Measurements from ENCODE around the gene SFXN4. TPM values are rescaled to one million over a fixed set of nuclear protein-coding genes. Genes with fewer than 3 reads are reported as not detected.
"Not testable (repeated sequence)": the region's sequence is repeated elsewhere in the genome, so short reads cannot be mapped to it uniquely, and the experiment has no call there.

The SFXN4 gene
- total RNA-seq, 1 experiment from 2014 or later, result 72.9 TPM

DNA sequence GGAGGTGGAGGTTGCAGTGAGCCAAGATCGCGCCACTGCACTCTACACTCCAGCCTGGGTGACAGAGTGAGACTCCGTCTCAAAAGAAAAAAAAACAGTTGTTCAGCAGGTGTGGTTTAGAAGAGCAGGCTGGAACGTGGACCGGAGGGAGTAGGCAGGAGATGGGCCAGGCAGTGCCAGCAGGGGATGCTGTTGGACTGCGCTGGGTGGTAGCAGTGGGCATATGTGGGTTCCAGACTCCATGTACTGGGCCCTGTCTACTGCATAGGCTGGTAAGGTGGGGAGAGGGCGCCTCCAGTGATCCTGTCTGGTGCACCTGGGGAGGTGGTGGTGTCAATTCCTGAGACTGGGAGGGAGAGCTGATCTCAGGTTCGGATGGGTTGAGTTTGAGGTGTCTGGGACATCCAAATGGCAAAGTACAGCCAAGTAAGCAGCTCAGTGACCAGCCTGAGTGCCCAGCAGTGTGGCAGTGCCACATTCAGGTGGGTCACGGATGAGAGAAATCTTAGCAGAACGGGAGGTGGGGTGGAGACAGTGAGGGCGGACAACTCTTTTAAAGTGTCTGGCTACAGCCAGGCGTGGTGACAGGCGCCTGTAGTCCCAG is 25.9 kb downstream of the SFXN4 start:
- no peak overlapping the region for H3K27ac ChIP-seq (ENCODE audit: low read depth, low read length, poor library complexity, severe bottlenecking)
- BruUV-seq (replicated peaks), result no TSS peak
- H3K27me3 ChIP-seq (replicated peaks; ENCODE audit: insufficient read depth, low read depth, low read length, poor library complexity), result no peaks in the 10 kb centered on the region
- ChIA-PET POLR2A (ENCODE audit: low non-redundant PET) (no interaction called here), CTCF (no interaction called here)
- no peak for TF ChIP-seq EZH2 (IDR thresholded peaks at IDR 0.05; ENCODE audit: borderline replicate concordance, low read depth, low read length, poor library complexity, severe bottlenecking)
- TF ChIP-seq, protein P1, sequence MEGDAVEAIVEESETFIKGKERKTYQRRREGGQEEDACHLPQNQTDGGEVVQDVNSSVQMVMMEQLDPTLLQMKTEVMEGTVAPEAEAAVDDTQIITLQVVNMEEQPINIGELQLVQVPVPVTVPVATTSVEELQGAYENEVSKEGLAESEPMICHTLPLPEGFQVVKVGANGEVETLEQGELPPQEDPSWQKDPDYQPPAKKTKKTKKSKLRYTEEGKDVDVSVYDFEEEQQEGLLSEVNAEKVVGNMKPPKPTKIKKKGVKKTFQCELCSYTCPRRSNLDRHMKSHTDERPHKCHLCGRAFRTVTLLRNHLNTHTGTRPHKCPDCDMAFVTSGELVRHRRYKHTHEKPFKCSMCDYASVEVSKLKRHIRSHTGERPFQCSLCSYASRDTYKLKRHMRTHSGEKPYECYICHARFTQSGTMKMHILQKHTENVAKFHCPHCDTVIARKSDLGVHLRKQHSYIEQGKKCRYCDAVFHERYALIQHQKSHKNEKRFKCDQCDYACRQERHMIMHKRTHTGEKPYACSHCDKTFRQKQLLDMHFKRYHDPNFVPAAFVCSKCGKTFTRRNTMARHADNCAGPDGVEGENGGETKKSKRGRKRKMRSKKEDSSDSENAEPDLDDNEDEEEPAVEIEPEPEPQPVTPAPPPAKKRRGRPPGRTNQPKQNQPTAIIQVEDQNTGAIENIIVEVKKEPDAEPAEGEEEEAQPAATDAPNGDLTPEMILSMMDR (conservative IDR thresholded peaks at IDR 0.05; ENCODE audit: low read depth, low read length), result peak; percentile 60
- no peaks in the 10 kb centered on the region for H3K9me3 ChIP-seq (ENCODE audit: low read depth, low read length, poor library complexity, severe bottlenecking)
- H3K36me3 ChIP-seq (ENCODE audit: insufficient read depth, low read length, poor library complexity, severe bottlenecking), result peaks cover 19% of the 10 kb centered on the region
- intact Hi-C loops (cut with micrococcal nuclease; ENCODE audit: unreplicated experiment), result no loop called here
- DNase-seq (ENCODE audit: low spot score), result peak; percentile 45
- no peak overlapping the region for H3K4me3 ChIP-seq (ENCODE audit: low read depth, low read length, poor library complexity, severe bottlenecking)
- no peaks in the 10 kb centered on the region for H3K4me1 ChIP-seq (ENCODE audit: insufficient read depth, low read length, poor library complexity, severe bottlenecking)

- CTCF ChIA-PET, result no interaction called here
- Histone ChIP-seq H3K27ac (ENCODE audit: low read depth, low read length, poor library complexity, severe bottlenecking) (no peak overlapping the region), H3K4me1 (ENCODE audit: insufficient read depth, low read length, poor library complexity, severe bottlenecking) (no peaks in the 10 kb centered on the region), H3K9me3 (ENCODE audit: low read depth, low read length, poor library complexity, severe bottlenecking) (no peaks in the 10 kb centered on the region), H3K36me3 (ENCODE audit: insufficient read depth, low read length, poor library complexity, severe bottlenecking) (peaks cover 18% of the 10 kb centered on the region), H3K27me3 (replicated peaks; ENCODE audit: insufficient read depth, low read depth, low read length, poor library complexity) (no peaks in the 10 kb centered on the region), H3K4me3 (ENCODE audit: low read depth, low read length, poor library complexity, severe bottlenecking) (no peak overlapping the region)
- intact Hi-C loops (cut with micrococcal nuclease; ENCODE audit: unreplicated experiment), result no loop called here
- BruUV-seq (replicated peaks), result no TSS peak
- DNase-seq (ENCODE audit: low spot score), result no peak
- POLR2A ChIA-PET (ENCODE audit: low non-redundant PET), result no interaction called here
- TF ChIP-seq, protein P1 (conservative IDR thresholded peaks at IDR 0.05; ENCODE audit: low read depth, low read length), result no peak
Observed at GRCh38 chr10:119138346-119139306, 26.9 kb downstream of the SFXN4 start.

GRCh38 chr10:119137878-119138277 is 27.6 kb downstream of the SFXN4 start:
- H3K4me1 ChIP-seq (ENCODE audit: insufficient read depth, low read length, poor library complexity, severe bottlenecking); DNase-seq (ENCODE audit: low spot score); POLR2A ChIA-PET (ENCODE audit: low non-redundant PET); H3K4me3 ChIP-seq (ENCODE audit: low read depth, low read length, poor library complexity, severe bottlenecking); H3K27me3 ChIP-seq (replicated peaks; ENCODE audit: insufficient read depth, low read depth, low read length, poor library complexity); H3K9me3 ChIP-seq (ENCODE audit: low read depth, low read length, poor library complexity, severe bottlenecking); BruUV-seq (replicated peaks); intact Hi-C loops (cut with micrococcal nuclease; ENCODE audit: unreplicated experiment); H3K27ac ChIP-seq (ENCODE audit: low read depth, low read length, poor library complexity, severe bottlenecking); CTCF ChIA-PET: not testable (repeated sequence)
- H3K36me3 ChIP-seq (ENCODE audit: insufficient read depth, low read length, poor library complexity, severe bottlenecking), result peaks cover 25% of the 10 kb centered on the region
